ENCODE data around the gene RXRA. TPM values are rescaled to one million over a fixed set of nuclear protein-coding genes. Genes with fewer than 3 reads are reported as not detected.

RXRA gene
- total RNA-seq, 4 donors from 2014 or later, result 53.3 to 87.8 (median 69.6) TPM

DNA sequence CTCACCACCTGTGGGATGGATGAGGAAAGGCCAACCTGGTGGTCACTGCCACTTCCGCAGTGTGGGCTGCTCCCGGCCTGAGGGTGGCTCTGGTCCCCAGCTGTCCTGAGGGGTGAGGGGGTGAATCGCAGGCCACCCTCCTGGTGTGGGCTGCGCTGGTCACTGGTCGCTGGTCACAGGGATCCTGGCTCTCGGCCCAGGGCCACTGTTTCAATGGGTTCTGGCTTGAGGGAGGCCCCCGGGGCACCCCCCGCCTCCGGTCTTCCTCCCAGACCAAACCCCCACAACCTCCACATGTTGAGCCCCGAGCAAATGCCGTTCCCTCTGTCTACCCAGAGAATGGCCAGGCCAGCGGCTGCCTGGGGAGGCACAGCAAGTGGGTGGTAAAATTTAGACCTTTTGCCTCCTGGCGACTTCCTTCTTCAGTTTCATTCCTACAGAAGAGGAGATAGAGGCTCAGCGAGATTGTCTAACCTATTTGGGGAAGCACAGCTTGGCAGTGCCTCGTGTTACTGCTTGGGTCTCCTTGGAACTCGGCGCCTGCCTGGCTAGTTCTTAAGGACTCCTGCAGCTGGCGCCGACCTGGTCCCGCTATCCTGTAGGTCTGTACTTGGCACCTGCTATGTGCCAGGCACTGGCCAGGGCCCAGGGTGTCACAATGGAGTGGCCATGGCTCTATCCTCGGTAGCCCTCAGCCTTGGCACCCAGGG lies 48.2 kb downstream of the RXRA start:
- DNase-seq (ENCODE audit: low spot score) (no peak), ATAC-seq (ENCODE audit: low FRiP score) (no peak)
- TF ChIP-seq, protein P1, sequence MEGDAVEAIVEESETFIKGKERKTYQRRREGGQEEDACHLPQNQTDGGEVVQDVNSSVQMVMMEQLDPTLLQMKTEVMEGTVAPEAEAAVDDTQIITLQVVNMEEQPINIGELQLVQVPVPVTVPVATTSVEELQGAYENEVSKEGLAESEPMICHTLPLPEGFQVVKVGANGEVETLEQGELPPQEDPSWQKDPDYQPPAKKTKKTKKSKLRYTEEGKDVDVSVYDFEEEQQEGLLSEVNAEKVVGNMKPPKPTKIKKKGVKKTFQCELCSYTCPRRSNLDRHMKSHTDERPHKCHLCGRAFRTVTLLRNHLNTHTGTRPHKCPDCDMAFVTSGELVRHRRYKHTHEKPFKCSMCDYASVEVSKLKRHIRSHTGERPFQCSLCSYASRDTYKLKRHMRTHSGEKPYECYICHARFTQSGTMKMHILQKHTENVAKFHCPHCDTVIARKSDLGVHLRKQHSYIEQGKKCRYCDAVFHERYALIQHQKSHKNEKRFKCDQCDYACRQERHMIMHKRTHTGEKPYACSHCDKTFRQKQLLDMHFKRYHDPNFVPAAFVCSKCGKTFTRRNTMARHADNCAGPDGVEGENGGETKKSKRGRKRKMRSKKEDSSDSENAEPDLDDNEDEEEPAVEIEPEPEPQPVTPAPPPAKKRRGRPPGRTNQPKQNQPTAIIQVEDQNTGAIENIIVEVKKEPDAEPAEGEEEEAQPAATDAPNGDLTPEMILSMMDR (IDR thresholded peaks at IDR 0.05), result no peak

GRCh38 chr9:134375011-134375390 lies 48.7 kb downstream of the RXRA start:
- TF ChIP-seq, protein P1 (IDR thresholded peaks at IDR 0.05), result no peak
- peak; percentile 43 for ATAC-seq (ENCODE audit: low FRiP score)
- no peak for DNase-seq (ENCODE audit: low spot score)

DNA sequence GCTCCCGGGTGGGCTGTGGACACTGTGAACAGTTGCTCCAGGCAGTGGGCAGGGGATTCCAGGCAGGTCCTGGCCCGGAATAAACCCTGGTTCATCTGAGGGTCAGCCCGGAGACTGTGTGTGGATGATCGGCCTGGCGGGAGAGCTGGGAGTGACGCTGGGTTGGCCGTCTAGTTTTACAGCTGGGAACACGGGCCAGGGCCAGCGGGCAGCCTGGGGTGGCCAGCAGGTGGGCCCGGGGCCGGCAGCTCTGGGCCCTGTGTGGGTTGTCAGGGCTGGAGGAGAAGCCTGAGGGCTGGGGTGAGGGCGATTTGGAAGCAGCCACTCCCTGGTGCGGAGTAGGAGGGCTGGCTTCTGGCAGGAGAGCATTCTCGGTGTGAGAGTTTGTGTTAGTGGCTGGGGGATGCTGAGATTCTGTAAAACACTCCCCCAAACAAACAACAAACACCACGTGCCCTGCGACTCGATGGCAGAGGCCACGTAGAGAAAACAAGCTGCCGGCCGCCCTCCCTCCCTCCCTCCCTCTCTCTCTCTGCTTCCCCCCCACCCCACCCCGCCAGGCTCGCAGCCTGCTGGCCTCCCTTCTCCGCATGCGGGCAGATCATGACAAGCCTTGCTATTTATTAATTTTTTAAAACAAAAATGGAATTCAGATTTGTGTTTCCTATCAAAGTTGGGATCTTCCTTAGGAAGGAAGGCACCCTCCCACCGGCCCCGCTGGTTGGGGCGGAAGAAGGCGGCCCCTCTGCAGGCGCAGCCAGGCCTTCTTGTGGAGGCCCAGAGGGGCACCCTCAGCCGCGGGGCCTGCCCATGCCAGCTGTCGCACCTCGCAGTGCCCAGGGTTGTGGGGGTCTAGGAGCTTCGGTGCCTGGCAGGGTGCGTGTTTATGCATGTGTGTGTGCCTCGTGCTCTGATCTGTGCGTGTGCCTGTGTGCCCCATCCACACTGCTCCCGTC lies 49.5 kb downstream of the RXRA start:
- ATAC-seq (ENCODE audit: low FRiP score) (peak; percentile 50), DNase-seq (ENCODE audit: low spot score) (no peak)
- TF ChIP-seq, protein P1 (IDR thresholded peaks at IDR 0.05), result no peak

DNA sequence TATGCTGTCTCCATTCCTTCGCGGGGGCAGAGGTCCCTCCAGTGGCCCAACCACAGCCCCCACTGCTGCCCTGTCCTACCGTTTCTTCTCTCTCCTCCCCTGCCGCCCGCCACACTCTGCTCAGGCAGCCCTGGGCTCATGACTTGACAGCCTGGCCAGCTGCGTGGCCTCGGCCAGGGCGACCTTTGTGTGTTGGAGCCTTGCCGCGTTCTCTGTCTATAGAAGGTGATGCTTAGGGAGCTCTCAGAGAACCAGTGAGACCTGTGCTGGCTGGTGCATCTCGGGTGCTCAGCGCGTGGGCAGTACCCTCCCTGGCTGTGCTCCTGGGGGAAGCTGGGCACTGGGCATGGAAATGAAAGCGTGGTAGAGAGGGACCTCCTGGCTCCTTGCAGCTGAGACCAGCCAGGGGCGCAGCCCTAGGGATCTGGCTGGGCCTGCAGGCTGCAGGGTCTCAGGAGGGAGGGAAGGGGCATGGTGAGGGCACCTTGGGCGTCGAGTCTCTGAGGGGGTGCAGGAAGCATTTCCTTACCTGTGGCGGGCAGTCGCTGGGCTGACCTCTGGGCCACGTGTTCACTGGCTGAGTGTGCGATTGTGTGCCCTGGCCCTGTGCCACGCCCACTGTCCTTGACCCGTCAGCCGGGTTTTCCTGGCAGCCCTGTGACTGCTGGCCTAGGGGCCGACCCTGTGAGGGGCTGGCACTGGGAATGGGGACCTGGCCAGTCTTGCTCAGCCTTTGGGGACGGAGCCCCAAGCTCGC lies 50.3 kb downstream of the RXRA start:
- TF ChIP-seq, protein P1 (IDR thresholded peaks at IDR 0.05), result no peak
- DNase-seq (ENCODE audit: low spot score) (no peak), ATAC-seq (ENCODE audit: low FRiP score) (no peak)

- TF ChIP-seq, protein P1 (IDR thresholded peaks at IDR 0.05), result no peak
- DNase-seq (ENCODE audit: low spot score) (no peak), ATAC-seq (ENCODE audit: low FRiP score) (no peak)
Observed at GRCh38 chr9:134377143-134377484, 50.9 kb downstream of the RXRA start.

- DNase-seq (ENCODE audit: low spot score), result no peak
- ATAC-seq (ENCODE audit: low FRiP score), result peak; percentile 1
Observed at GRCh38 chr9:134377976-134378375, 51.7 kb downstream of the RXRA start.

More at GRCh38 chr9:134377976-134378375, 51.7 kb downstream of the RXRA start:
- TF ChIP-seq, protein P1 (IDR thresholded peaks at IDR 0.05), result no peak
